Retinal pigment epithelial cell (primary cell): Measurements from ENCODE around the gene SLC6A3.

Source experiments
- DNase-seq: peaks from one replicate; pipeline ENCODE4 v3.0.0-alpha.2; 2010; ENCODE audit warnings: low read depth
- H3K4me3 ChIP-seq: 2 replicates; pipeline ENCODE4 v1.5.1; 2011; ENCODE audit warnings: mild to moderate bottlenecking, low read length, control low read depth, moderate library complexity
- CTCF ChIP-seq: conservative IDR thresholded peaks from 2 replicates; pipeline ENCODE4 v1.5.1; 2011; ENCODE audit warnings: low read depth, low read length, control low read depth, inconsistent platforms

Gene SLC6A3

GRCh38 chr5:1413611-1414241 lies 31.5 kb downstream of the SLC6A3 start:
- DNase-seq: no peak
- H3K4me3 ChIP-seq: no peak overlapping the region
- TF ChIP-seq CTCF: no peak

GRCh38 chr5:1413211-1413610 lies 32.0 kb downstream of the SLC6A3 start:
- no peak for DNase-seq
- H3K4me3 ChIP-seq: no peak overlapping the region
- no peak for TF ChIP-seq CTCF

GRCh38 chr5:1412621-1413020 lies 32.6 kb downstream of the SLC6A3 start:
- TF ChIP-seq CTCF: no peak
- no peak overlapping the region for H3K4me3 ChIP-seq
- no peak for DNase-seq

- no peak for TF ChIP-seq CTCF
- DNase-seq: no peak
- no peak overlapping the region for H3K4me3 ChIP-seq
Measured at GRCh38 chr5:1412163-1412562, 33.1 kb downstream of the SLC6A3 start.

- DNase-seq: no peak
- H3K4me3 ChIP-seq: no peak overlapping the region
- no peak for TF ChIP-seq CTCF
Measured at GRCh38 chr5:1411099-1411498, 34.1 kb downstream of the SLC6A3 start.

GRCh38 chr5:1410156-1411014 lies 34.9 kb downstream of the SLC6A3 start:
- DNase-seq: no peak
- H3K4me3 ChIP-seq: no peak overlapping the region
- TF ChIP-seq CTCF: no peak
